ENCODE data around the gene DDR2. TPM values are rescaled to one million over a fixed set of nuclear protein-coding genes. Genes with fewer than 3 reads are reported as not detected.

The DDR2 gene
- total RNA-seq, 1 donor from 2014 or later = 4.4 TPM

DNA sequence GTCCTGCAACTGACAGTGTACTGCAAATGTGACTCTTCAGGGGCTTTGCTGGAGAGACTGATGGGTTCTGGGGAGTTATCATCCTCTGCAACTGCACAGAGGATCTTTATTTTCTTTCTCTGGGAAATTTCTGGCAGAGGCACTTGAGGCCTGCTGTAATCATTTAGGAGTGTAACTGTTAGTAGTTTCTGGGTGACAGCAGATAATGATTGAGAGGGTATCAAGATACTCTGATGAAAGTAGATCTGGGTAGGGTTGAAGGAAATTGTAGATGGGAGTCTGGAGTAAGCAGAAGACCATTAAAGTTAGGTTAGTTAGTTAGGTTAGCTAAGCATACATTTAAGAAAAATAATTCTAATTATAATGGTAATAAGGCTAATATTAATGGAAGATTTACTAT, 11.0 kb upstream of the DDR2 start:
- Mint-ChIP-seq H3K4me3 (ENCODE audit: unreplicated experiment) (no peak overlapping the region), H3K4me1 (ENCODE audit: low read depth, unreplicated experiment) (no peaks in the 10 kb centered on the region), H3K9me3 (ENCODE audit: unreplicated experiment) (peaks cover 5% of the 10 kb centered on the region), H3K27ac (ENCODE audit: unreplicated experiment) (no peak overlapping the region), H3K36me3 (ENCODE audit: unreplicated experiment) (peaks cover 14% of the 10 kb centered on the region), H3K27me3 (ENCODE audit: unreplicated experiment) (peaks cover 2% of the 10 kb centered on the region)
- DNase-seq = no peak
- TF ChIP-seq, protein P1, sequence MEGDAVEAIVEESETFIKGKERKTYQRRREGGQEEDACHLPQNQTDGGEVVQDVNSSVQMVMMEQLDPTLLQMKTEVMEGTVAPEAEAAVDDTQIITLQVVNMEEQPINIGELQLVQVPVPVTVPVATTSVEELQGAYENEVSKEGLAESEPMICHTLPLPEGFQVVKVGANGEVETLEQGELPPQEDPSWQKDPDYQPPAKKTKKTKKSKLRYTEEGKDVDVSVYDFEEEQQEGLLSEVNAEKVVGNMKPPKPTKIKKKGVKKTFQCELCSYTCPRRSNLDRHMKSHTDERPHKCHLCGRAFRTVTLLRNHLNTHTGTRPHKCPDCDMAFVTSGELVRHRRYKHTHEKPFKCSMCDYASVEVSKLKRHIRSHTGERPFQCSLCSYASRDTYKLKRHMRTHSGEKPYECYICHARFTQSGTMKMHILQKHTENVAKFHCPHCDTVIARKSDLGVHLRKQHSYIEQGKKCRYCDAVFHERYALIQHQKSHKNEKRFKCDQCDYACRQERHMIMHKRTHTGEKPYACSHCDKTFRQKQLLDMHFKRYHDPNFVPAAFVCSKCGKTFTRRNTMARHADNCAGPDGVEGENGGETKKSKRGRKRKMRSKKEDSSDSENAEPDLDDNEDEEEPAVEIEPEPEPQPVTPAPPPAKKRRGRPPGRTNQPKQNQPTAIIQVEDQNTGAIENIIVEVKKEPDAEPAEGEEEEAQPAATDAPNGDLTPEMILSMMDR (IDR thresholded peaks at IDR 0.05; ENCODE audit: partially characterized antibody, unreplicated experiment) = no peak

GRCh38 chr1:162625679-162626078, 6.6 kb upstream of the DDR2 start:
- peaks cover 2% of the 10 kb centered on the region for H3K27me3 Mint-ChIP-seq (ENCODE audit: unreplicated experiment)
- H3K4me1 Mint-ChIP-seq (ENCODE audit: low read depth, unreplicated experiment) = peaks cover 3% of the 10 kb centered on the region
- H3K9me3 Mint-ChIP-seq (ENCODE audit: unreplicated experiment) = no peaks in the 10 kb centered on the region
- no peak overlapping the region for H3K27ac Mint-ChIP-seq (ENCODE audit: unreplicated experiment)
- no peak overlapping the region for H3K4me3 Mint-ChIP-seq (ENCODE audit: unreplicated experiment)
- H3K36me3 Mint-ChIP-seq (ENCODE audit: unreplicated experiment) = no peaks in the 10 kb centered on the region
- TF ChIP-seq, protein P1 (IDR thresholded peaks at IDR 0.05; ENCODE audit: partially characterized antibody, unreplicated experiment) = no peak
- DNase-seq = no peak

GRCh38 chr1:162626094-162626493, 6.2 kb upstream of the DDR2 start:
- TF ChIP-seq, protein P1 (IDR thresholded peaks at IDR 0.05; ENCODE audit: partially characterized antibody, unreplicated experiment) = no peak
- H3K4me3 Mint-ChIP-seq (ENCODE audit: unreplicated experiment) = no peak overlapping the region
- no peak overlapping the region for H3K27ac Mint-ChIP-seq (ENCODE audit: unreplicated experiment)
- DNase-seq = no peak
- H3K27me3 Mint-ChIP-seq (ENCODE audit: unreplicated experiment) = peaks cover 2% of the 10 kb centered on the region
- H3K4me1 Mint-ChIP-seq (ENCODE audit: low read depth, unreplicated experiment) = peaks cover 7% of the 10 kb centered on the region
- no peaks in the 10 kb centered on the region for H3K9me3 Mint-ChIP-seq (ENCODE audit: unreplicated experiment)
- H3K36me3 Mint-ChIP-seq (ENCODE audit: unreplicated experiment) = no peaks in the 10 kb centered on the region

GRCh38 chr1:162626761-162627160, 5.5 kb upstream of the DDR2 start:
- TF ChIP-seq, protein P1 (IDR thresholded peaks at IDR 0.05; ENCODE audit: partially characterized antibody, unreplicated experiment) = no peak
- H3K4me1 Mint-ChIP-seq (ENCODE audit: low read depth, unreplicated experiment) = peaks cover 13% of the 10 kb centered on the region
- H3K36me3 Mint-ChIP-seq (ENCODE audit: unreplicated experiment) = no peaks in the 10 kb centered on the region
- no peaks in the 10 kb centered on the region for H3K9me3 Mint-ChIP-seq (ENCODE audit: unreplicated experiment)
- H3K4me3 Mint-ChIP-seq (ENCODE audit: unreplicated experiment) = no peak overlapping the region
- DNase-seq = no peak
- no peak overlapping the region for H3K27ac Mint-ChIP-seq (ENCODE audit: unreplicated experiment)
- peaks cover 2% of the 10 kb centered on the region for H3K27me3 Mint-ChIP-seq (ENCODE audit: unreplicated experiment)

- H3K4me1 Mint-ChIP-seq (ENCODE audit: low read depth, unreplicated experiment) = peaks cover 15% of the 10 kb centered on the region
- H3K9me3 Mint-ChIP-seq (ENCODE audit: unreplicated experiment) = no peaks in the 10 kb centered on the region
- no peak overlapping the region for H3K4me3 Mint-ChIP-seq (ENCODE audit: unreplicated experiment)
- H3K36me3 Mint-ChIP-seq (ENCODE audit: unreplicated experiment) = no peaks in the 10 kb centered on the region
- H3K27me3 Mint-ChIP-seq (ENCODE audit: unreplicated experiment) = peaks cover 2% of the 10 kb centered on the region
- TF ChIP-seq, protein P1 (IDR thresholded peaks at IDR 0.05; ENCODE audit: partially characterized antibody, unreplicated experiment) = peak; percentile 27
- H3K27ac Mint-ChIP-seq (ENCODE audit: unreplicated experiment) = no peak overlapping the region
- DNase-seq = no peak
Observed at GRCh38 chr1:162627662-162628296, 4.5 kb upstream of the DDR2 start.
